Activated naive CD4-positive, alpha-beta T cell treated with anti-CD3 and anti-CD28 coated beads, Interleukin-2, amount 10 ng/mL, durations not matched to agents 7 days and 5 days (primary cell): ENCODE data around the gene RBFOX1.

Source experiments
- CTCF ChIA-PET: fragments of 350-600 bp; sonication (Branson Sonifier 250); formaldehyde crosslinking; loops from one replicate; lab custom pipeline; 2021; ENCODE audit warnings: antibody characterized with exemption; lab: Charles Lee
- DNase-seq: peaks from one replicate; pipeline ENCODE4 v3.0.0-alpha.2; 2020
- H3K27ac Mint-ChIP-seq: one replicate; pipeline ENCODE4 v1.8.0; 2021; ENCODE audit warnings: mild to moderate bottlenecking, moderate library complexity, mixed read lengths
- H3K27me3 Mint-ChIP-seq: one replicate; pipeline ENCODE4 v1.8.0; 2021; ENCODE audit warnings: mild to moderate bottlenecking, mixed read lengths
- H3K36me3 Mint-ChIP-seq: one replicate; pipeline ENCODE4 v1.8.0; 2021; ENCODE audit warnings: mixed read lengths
- H3K4me1 Mint-ChIP-seq: one replicate; pipeline ENCODE4 v1.8.0; 2021; ENCODE audit warnings: mixed read lengths
- H3K4me3 Mint-ChIP-seq: one replicate; pipeline ENCODE4 v1.8.0; 2021; ENCODE audit warnings: mild to moderate bottlenecking, moderate library complexity, mixed read lengths
- H3K9me3 Mint-ChIP-seq: one replicate; pipeline ENCODE4 v1.8.0; 2021; ENCODE audit warnings: mixed read lengths

RBFOX1 gene

GRCh38 chr16:7716660-7717550, 384.3 kb downstream of the RBFOX1 start:
- no peaks in the 10 kb centered on the region for H3K27me3 Mint-ChIP-seq
- H3K27ac Mint-ChIP-seq = no peak overlapping the region
- H3K4me1 Mint-ChIP-seq = no peaks in the 10 kb centered on the region
- peaks cover 10% of the 10 kb centered on the region for H3K9me3 Mint-ChIP-seq
- H3K36me3 Mint-ChIP-seq = no peaks in the 10 kb centered on the region
- DNase-seq = no peak
- no peak overlapping the region for H3K4me3 Mint-ChIP-seq
- CTCF ChIA-PET = no interaction called here

- Mint-ChIP-seq H3K4me3 (no peak overlapping the region), H3K4me1 (no peaks in the 10 kb centered on the region), H3K27me3 (no peaks in the 10 kb centered on the region), H3K27ac (no peak overlapping the region), H3K36me3 (no peaks in the 10 kb centered on the region), H3K9me3 (peaks cover 19% of the 10 kb centered on the region)
- CTCF ChIA-PET = no interaction called here
- DNase-seq = no peak
These were observed 390.1 kb downstream of the RBFOX1 start for GRCh38 chr16:7722761-7723160.

GRCh38 chr16:7731141-7731540, 398.5 kb downstream of the RBFOX1 start:
- Mint-ChIP-seq H3K9me3 (peaks cover 18% of the 10 kb centered on the region), H3K36me3 (no peaks in the 10 kb centered on the region), H3K27ac (no peak overlapping the region), H3K4me1 (no peaks in the 10 kb centered on the region), H3K4me3 (no peak overlapping the region), H3K27me3 (no peaks in the 10 kb centered on the region)
- CTCF ChIA-PET = no interaction called here
- DNase-seq = no peak

GRCh38 chr16:7736138-7736665, 403.6 kb downstream of the RBFOX1 start:
- CTCF ChIA-PET = no interaction called here
- DNase-seq = no peak
- Mint-ChIP-seq H3K36me3 (no peaks in the 10 kb centered on the region), H3K9me3 (peaks cover 26% of the 10 kb centered on the region), H3K27ac (no peak overlapping the region), H3K4me1 (no peaks in the 10 kb centered on the region), H3K4me3 (no peak overlapping the region), H3K27me3 (no peaks in the 10 kb centered on the region)

GRCh38 chr16:7742626-7743025, 410.0 kb downstream of the RBFOX1 start:
- CTCF ChIA-PET = no interaction called here
- Mint-ChIP-seq H3K9me3 (peaks cover 17% of the 10 kb centered on the region), H3K4me3 (no peak overlapping the region), H3K4me1 (no peaks in the 10 kb centered on the region), H3K36me3 (no peaks in the 10 kb centered on the region), H3K27ac (no peak overlapping the region), H3K27me3 (no peaks in the 10 kb centered on the region)
- no peak for DNase-seq

DNA sequence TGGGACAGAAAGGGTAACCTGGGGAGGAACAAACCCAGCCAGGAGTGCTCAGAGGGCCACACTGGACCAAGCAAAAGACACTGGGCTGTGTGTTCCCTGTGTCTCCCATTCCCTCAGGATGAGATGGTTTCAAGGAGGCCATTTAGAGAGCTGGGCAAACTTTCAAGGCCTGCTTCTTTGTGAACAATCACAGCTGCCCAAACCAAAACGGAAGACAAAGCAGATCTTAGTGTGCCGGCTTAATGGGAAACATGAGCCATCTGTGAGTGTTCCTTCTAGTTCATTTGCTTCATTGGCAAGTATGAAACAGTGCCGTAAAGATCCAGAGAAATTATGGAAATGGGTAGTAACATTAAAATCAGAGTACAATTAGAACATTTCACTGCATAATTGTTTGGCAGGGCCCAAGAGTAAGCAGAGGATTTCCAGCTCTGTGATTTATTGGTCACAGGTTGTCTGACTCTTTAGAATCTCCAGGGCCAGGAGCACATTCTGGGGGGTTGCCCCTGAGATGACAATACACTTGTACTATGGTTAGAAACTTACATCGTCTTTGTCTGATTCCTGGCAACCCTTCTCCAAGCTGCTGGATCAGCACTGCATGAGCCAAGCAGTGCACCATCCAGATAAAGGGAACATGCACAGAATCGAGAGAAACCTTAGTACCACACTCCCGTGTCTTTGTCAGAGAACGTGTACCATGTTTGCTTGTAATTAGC, 412.1 kb downstream of the RBFOX1 start:
- Mint-ChIP-seq H3K4me3 (no peak overlapping the region), H3K36me3 (no peaks in the 10 kb centered on the region), H3K27ac (no peak overlapping the region), H3K27me3 (no peaks in the 10 kb centered on the region), H3K4me1 (no peaks in the 10 kb centered on the region), H3K9me3 (peaks cover 11% of the 10 kb centered on the region)
- DNase-seq = no peak
- CTCF ChIA-PET = no interaction called here

- H3K27me3 Mint-ChIP-seq = no peaks in the 10 kb centered on the region
- no peak overlapping the region for H3K4me3 Mint-ChIP-seq
- no peak for DNase-seq
- no peaks in the 10 kb centered on the region for H3K36me3 Mint-ChIP-seq
- H3K4me1 Mint-ChIP-seq = no peaks in the 10 kb centered on the region
- H3K27ac Mint-ChIP-seq = no peak overlapping the region
- CTCF ChIA-PET = no interaction called here
- peaks cover 11% of the 10 kb centered on the region for H3K9me3 Mint-ChIP-seq
These were observed 412.6 kb downstream of the RBFOX1 start for GRCh38 chr16:7745276-7745675.

GRCh38 chr16:7746941-7747340, 414.3 kb downstream of the RBFOX1 start:
- H3K36me3 Mint-ChIP-seq = no peaks in the 10 kb centered on the region
- DNase-seq = no peak
- H3K4me3 Mint-ChIP-seq = no peak overlapping the region
- CTCF ChIA-PET = no interaction called here
- no peak overlapping the region for H3K27ac Mint-ChIP-seq
- H3K9me3 Mint-ChIP-seq = peaks cover 12% of the 10 kb centered on the region
- H3K27me3 Mint-ChIP-seq = no peaks in the 10 kb centered on the region
- H3K4me1 Mint-ChIP-seq = no peaks in the 10 kb centered on the region

DNA sequence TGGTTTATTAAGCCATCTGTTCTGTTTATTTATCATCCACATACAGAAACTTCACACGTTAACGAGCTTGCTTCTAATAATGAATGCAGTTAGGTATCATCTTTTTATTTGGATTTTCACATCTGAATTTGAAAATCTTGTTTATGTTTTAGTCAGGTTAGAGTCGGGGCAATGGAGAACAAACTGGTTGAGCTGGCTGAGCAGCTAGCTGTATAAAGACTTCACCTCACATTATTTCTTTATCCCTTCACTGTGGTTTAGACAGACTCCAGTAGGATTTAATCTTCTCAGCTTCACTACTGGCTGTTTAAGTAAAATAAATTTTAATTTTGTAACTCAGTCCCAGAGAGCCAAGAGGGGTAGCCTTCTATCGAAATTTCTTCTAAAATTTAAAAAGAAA, 415.9 kb downstream of the RBFOX1 start:
- no peak for DNase-seq
- Mint-ChIP-seq H3K4me3 (no peak overlapping the region), H3K9me3 (peaks cover 13% of the 10 kb centered on the region), H3K36me3 (no peaks in the 10 kb centered on the region), H3K4me1 (no peaks in the 10 kb centered on the region), H3K27ac (no peak overlapping the region), H3K27me3 (no peaks in the 10 kb centered on the region)
- CTCF ChIA-PET = no interaction called here

DNA sequence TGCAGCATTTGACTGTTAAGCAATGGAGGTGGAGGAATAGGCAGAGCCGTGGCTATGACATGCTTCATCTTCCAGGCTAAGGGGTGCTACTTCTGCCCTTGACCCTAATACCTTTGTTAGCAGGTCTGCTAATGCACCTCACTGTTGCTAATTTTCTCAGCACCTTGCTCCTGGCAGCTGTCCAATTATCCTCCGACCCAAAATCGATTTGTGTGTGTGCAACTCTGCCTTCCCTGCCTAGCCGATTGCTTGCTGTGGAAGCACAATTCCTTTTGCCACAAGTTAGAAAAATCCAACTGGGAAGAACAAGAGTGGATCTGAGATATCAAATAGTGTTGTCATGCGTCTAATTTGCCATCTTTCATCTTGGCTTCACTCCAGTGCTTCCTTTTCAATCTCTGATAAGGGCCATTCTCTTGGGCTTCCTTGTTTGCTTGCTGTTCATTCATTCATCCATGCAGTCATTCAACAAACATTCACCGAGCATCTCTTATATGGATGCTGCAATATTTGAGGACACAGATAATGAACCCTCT, 422.8 kb downstream of the RBFOX1 start:
- Mint-ChIP-seq H3K4me1 (no peaks in the 10 kb centered on the region), H3K36me3 (no peaks in the 10 kb centered on the region), H3K27me3 (no peaks in the 10 kb centered on the region), H3K4me3 (no peak overlapping the region), H3K27ac (no peak overlapping the region), H3K9me3 (peaks cover 27% of the 10 kb centered on the region)
- CTCF ChIA-PET = no interaction called here
- DNase-seq = no peak
